Stomach (tissue), 9 donors: Measurements from ENCODE around the gene PAX1. TPM values are rescaled to one million over a fixed set of nuclear protein-coding genes. Genes with fewer than 3 reads are reported as not detected.

Source experiments
- DNase-seq, 2 donors: peaks; one replicate each; pipeline versions ENCODE4 v3.0.0 to v3.0.0-alpha.2; 2013 to 2019
- H3K27ac ChIP-seq, 5 donors: fragments of 200-600 bp in 4 of 5; sonication (generic) in 4 of 5; one replicate each; pipeline ENCODE4 v1.5.1; 2013 to 2019; ENCODE audit warnings: mild to moderate bottlenecking in 1 of 5, moderate library complexity in 1 of 5
- H3K27me3 ChIP-seq, 3 donors: fragments of 200-600 bp; sonication (generic); one replicate each; pipeline ENCODE4 v1.5.1; 2017 to 2019; ENCODE audit warnings: mixed run types in 1 of 3
- H3K36me3 ChIP-seq, 4 donors: fragments of 200-600 bp; sonication (generic); 1 replicate in 3 of 4; 2 replicates in 1 of 4; pipeline ENCODE4 v1.5.1; 2016 to 2019
- H3K4me1 ChIP-seq, 4 donors: fragments of 200-600 bp; sonication (generic); one replicate each; pipeline ENCODE4 v1.5.1; 2016 to 2019
- H3K4me3 ChIP-seq, 4 donors: fragments of 200-600 bp; sonication (generic) in 3 of 4; one replicate each; pipeline ENCODE4 v1.5.1; 2016 to 2019; ENCODE audit warnings: mild to moderate bottlenecking in 1 of 4
- H3K9me3 ChIP-seq, 4 donors: fragments of 200-600 bp; sonication (generic); one replicate each; pipeline ENCODE4 v1.5.1; 2016 to 2019
- EP300 ChIP-seq: sonication (generic); formaldehyde crosslinking; IDR thresholded peaks from one replicate; pipeline ENCODE4 v1.6.1; 2017; ENCODE audit warnings: antibody characterized with exemption
- POLR2A ChIP-seq, 4 donors: fragments of 450-650 bp; IDR thresholded peaks; one replicate each; pipeline ENCODE4 v1.6.1; 2016; ENCODE audit warnings: antibody characterized with exemption in 4 of 4, control low read depth in 2 of 4, mild to moderate bottlenecking in 1 of 4, moderate library complexity in 1 of 4
- POLR2AphosphoS5 ChIP-seq, 3 donors: sonication (generic); formaldehyde crosslinking; IDR thresholded peaks; one replicate each; pipeline ENCODE4 v1.6.1; 2016; ENCODE audit warnings: antibody characterized with exemption in 3 of 3
- WGBS, 5 donors: extraction: QIAGEN DNeasy Blood & Tissue Kit in 3 of 5; methylation state at CpG; one replicate each; pipeline versions ENCODE4 v1.1.5 to v1.1.7; 2013 to 2018; 5-methylcytosine and 5-hydroxymethylcytosine counted together
- intact Hi-C: fragments of 100-400 bp; cut with DNase I; formaldehyde crosslinking; loops from one replicate; pipeline ENCODE4 v1.15.1; 2023; ENCODE audit warnings: low total_unique reads
- polyA plus RNA-seq, 3 donors: library from polyadenylated mRNA; stranded (reverse); fragments of 200-250 nt; gene quantifications; one replicate each; pipeline ENCODE4 v1.2.3, GENCODE V29; 2013
- total RNA-seq, 5 donors: library from RNA; depleted of rRNA; stranded (reverse); fragments of >200 nt; gene quantifications; one replicate each; pipeline versions ENCODE4 v1.1.0 to v1.2.3, GENCODE V29; 2014 to 2016
- TF ChIP-seq, protein P1 (sequence below), 7 experiments: fragments of 450-650 bp in 4 of 7; fragments of 200-600 bp in 3 of 7; sonication (generic) in 3 of 7; IDR thresholded peaks; one replicate each; pipeline ENCODE4 v1.5.1; 2016 to 2019; ENCODE audit warnings: antibody characterized with exemption in 7 of 7, control low read depth in 2 of 7, mild to moderate bottlenecking in 1 of 7
- donor health status: healthy with polysubstance abuse.
- donor health status: Bipolar disorder and iron deficiency.
- donor health status: healthy.

Gene PAX1
- total and polyA plus RNA-seq, 8 donors = not detected

- TF ChIP-seq POLR2A (IDR thresholded peaks at IDR 0.05) (no peak), EP300 (no peak), POLR2AphosphoS5 (IDR thresholded peaks at IDR 0.05) (no peak)
- TF ChIP-seq, protein P1, sequence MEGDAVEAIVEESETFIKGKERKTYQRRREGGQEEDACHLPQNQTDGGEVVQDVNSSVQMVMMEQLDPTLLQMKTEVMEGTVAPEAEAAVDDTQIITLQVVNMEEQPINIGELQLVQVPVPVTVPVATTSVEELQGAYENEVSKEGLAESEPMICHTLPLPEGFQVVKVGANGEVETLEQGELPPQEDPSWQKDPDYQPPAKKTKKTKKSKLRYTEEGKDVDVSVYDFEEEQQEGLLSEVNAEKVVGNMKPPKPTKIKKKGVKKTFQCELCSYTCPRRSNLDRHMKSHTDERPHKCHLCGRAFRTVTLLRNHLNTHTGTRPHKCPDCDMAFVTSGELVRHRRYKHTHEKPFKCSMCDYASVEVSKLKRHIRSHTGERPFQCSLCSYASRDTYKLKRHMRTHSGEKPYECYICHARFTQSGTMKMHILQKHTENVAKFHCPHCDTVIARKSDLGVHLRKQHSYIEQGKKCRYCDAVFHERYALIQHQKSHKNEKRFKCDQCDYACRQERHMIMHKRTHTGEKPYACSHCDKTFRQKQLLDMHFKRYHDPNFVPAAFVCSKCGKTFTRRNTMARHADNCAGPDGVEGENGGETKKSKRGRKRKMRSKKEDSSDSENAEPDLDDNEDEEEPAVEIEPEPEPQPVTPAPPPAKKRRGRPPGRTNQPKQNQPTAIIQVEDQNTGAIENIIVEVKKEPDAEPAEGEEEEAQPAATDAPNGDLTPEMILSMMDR (IDR thresholded peaks at IDR 0.05) = no peak
- Histone ChIP-seq H3K36me3 (no peaks in the 10 kb centered on the region), H3K27me3 (peaks cover 0 to 6% (median 0%) of the 10 kb centered on the region in 3 donors), H3K4me1 (no peaks in the 10 kb centered on the region), H3K27ac (no peak overlapping the region), H3K4me3 (no peak overlapping the region), H3K9me3 (no peaks in the 10 kb centered on the region)
- intact Hi-C loops = no loop called here
- DNase-seq = no peak
- 29 to 56% (median 38%) methylated on average over 2 of the region's 2 CpGs for WGBS, 5 donors
Observed at GRCh38 chr20:21725892-21726291, 20.4 kb downstream of the PAX1 start.

DNA sequence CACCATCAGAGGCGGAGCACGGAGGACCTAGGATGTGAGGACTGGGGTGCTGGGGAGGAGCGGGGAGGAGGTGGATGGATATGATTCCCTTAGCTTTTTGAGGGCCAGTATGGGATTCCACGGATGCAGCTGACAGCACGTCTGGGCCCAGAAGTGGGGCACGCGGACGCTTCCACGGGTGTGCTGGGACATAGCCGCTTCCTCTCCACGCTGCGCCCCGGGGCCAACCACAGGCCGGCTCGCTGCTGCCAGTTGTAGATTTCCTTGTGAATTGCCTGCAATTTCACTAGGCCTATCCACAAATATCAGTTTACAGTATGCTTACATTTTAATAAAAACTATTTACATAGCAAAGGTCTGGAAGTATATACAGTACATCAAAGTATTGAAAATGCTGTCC lies 23.9 kb downstream of the PAX1 start:
- intact Hi-C loops = no loop called here
- Histone ChIP-seq H3K9me3 (peaks cover 0 to 8% (median 0%) of the 10 kb centered on the region in 4 donors), H3K27me3 (peaks cover 0 to 6% (median 0%) of the 10 kb centered on the region in 3 donors), H3K4me1 (no peaks in the 10 kb centered on the region), H3K27ac (no peak overlapping the region), H3K36me3 (no peaks in the 10 kb centered on the region), H3K4me3 (no peak overlapping the region)
- 81 to 93% (median 89%) methylated on average over 15 of the region's 15 CpGs for WGBS, 5 donors
- no peak for TF ChIP-seq EP300
- DNase-seq = no peak

DNA sequence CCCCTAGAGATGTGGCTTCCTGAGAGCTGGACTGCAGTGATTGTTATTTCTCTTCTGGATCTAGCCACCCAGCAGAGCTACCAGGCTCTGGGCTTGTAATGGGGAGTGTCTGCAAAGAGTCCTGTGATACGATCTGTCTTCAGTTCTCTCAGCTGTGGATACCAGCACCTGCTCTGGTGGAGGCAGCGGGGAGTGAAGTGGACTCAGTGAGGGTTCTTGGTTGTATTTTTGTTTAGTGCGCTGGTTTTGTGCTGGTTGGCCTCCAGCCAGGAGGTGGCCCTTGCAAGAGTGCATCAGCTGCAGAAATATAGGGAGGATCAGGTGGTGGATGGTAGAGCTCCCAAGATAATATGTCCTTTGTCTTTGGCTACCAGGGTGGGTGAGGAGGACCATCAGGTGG lies 33.7 kb downstream of the PAX1 start:
- Histone ChIP-seq H3K27ac (no peak overlapping the region), H3K4me1 (no peaks in the 10 kb centered on the region)
- 79 to 89% (median 88%) methylated on average over 3 of the region's 3 CpGs for WGBS, 5 donors

DNA sequence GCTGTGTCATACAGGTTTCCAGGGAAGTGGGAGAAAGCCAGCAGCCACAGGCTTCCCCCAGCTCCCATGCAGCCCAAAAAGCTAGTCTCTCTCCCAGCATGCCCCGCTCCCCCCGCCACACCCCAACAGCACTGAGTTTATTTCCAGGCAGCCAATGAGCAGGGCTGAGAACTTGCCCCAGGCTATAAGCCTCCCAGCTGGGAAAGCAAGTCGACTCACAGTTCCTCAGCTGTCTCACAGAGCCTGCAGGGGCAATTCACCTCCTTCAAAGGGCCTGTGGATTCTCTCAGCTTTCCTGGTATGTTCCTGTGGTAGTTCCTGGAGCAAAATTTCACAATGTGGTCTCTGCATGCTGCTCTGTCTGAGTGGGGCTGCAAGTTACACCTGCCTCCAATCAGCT lies 34.2 kb downstream of the PAX1 start:
- H3K36me3 ChIP-seq = no peaks in the 10 kb centered on the region
- intact Hi-C loops = no loop called here
- H3K4me3 ChIP-seq = no peak overlapping the region
- no peaks in the 10 kb centered on the region for H3K4me1 ChIP-seq
- TF ChIP-seq POLR2AphosphoS5 (IDR thresholded peaks at IDR 0.05) (no peak), POLR2A (IDR thresholded peaks at IDR 0.05) (no peak), EP300 (no peak)
- TF ChIP-seq, protein P1 (IDR thresholded peaks at IDR 0.05) = no peak
- H3K27me3 ChIP-seq = no peaks in the 10 kb centered on the region
- no peak for DNase-seq
- H3K27ac ChIP-seq = no peak overlapping the region
- peaks cover 0 to 29% (median 13%) of the 10 kb centered on the region in 4 donors for H3K9me3 ChIP-seq
- 29 to 84% (median 75%) methylated on average over 1 to 3 of the region's 3 CpGs for WGBS, 5 donors

More for the DNA sequence above, 33.7 kb downstream of the PAX1 start:
- intact Hi-C loops = no loop called here
- H3K9me3 ChIP-seq = peaks cover 0 to 29% (median 13%) of the 10 kb centered on the region in 4 donors
- H3K4me3 ChIP-seq = no peak overlapping the region
- DNase-seq = no peak
- TF ChIP-seq POLR2A (IDR thresholded peaks at IDR 0.05) (no peak), POLR2AphosphoS5 (IDR thresholded peaks at IDR 0.05) (no peak), EP300 (no peak)
- TF ChIP-seq, protein P1 (IDR thresholded peaks at IDR 0.05) = no peak
- H3K36me3 ChIP-seq = no peaks in the 10 kb centered on the region
- no peaks in the 10 kb centered on the region for H3K27me3 ChIP-seq

GRCh38 chr20:21741266-21741665 lies 35.8 kb downstream of the PAX1 start:
- Histone ChIP-seq H3K4me3 (no peak overlapping the region), H3K9me3 (peaks cover 0 to 24% (median 9%) of the 10 kb centered on the region in 4 donors), H3K4me1 (no peaks in the 10 kb centered on the region), H3K27me3 (no peaks in the 10 kb centered on the region), H3K36me3 (no peaks in the 10 kb centered on the region), H3K27ac (no peak overlapping the region)
- no peak for DNase-seq
- intact Hi-C loops = no loop called here
- TF ChIP-seq EP300 (no peak), POLR2AphosphoS5 (IDR thresholded peaks at IDR 0.05) (no peak), POLR2A (IDR thresholded peaks at IDR 0.05) (no peak)
- TF ChIP-seq, protein P1 (IDR thresholded peaks at IDR 0.05) = no peak
